Stimulated activated CD4-positive, alpha-beta T cell treated with anti-CD3 and anti-CD28 coated beads, TNF-alpha, amount 100 ng/mL, for 1 hour (primary cell): ENCODE measurements around the gene GALNT15.

Experiments used
- DNase-seq, 3 donors: peaks; one replicate each; pipeline ENCODE4 v3.0.0-alpha.2; 2020; ENCODE audit warnings: low read depth in 3 of 3, low spot score in 1 of 3

Gene GALNT15

GRCh38 chr3:16174389-16174788 is at the start of gene GALNT15:
Gene GALNT15 (plus strand): TSS chr3:16174680. CDS start chr3:16175152, 472 bp downstream.
- DNase-seq, result no peak

DNA sequence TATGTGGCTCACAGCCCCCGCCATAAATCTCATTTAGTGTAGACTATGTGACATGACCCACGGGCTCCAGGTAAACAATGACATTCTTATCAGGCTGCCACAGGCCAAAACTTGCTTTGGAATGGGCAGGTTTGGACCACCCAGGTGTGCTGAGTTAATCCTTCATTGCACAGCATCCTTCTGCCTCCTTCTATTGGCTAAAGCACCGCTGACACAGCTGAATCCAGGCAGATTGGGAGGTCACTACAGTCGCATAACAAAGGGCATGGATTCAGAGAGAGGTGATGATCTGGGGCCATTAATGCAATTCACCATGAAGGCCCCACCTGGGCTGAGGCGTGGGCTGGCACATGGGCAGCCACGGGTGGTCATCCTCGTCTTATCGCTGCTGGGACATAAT is 47.8 kb upstream of the GALNT15 start:
- no peak for DNase-seq

DNA sequence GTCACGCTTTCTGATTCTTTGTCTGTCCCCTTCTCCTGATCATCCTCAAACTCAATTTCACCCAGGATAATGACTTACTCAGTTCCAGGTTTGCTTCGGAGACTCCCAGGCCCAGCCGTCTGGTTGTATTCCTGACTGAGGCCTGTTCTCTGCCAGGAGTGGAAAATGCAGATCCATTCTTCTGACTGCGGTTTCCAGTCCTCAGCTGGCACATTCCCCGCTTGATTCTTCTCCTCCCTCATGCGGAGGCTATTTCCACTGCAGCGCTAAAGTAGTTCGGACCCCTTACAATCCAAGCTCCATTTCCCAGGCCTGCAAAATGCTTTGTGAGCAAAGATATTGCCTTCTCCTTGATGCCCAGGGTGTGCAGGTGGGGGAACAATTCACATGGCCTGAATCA is 47.2 kb upstream of the GALNT15 start:
- DNase-seq, result no peak

DNA sequence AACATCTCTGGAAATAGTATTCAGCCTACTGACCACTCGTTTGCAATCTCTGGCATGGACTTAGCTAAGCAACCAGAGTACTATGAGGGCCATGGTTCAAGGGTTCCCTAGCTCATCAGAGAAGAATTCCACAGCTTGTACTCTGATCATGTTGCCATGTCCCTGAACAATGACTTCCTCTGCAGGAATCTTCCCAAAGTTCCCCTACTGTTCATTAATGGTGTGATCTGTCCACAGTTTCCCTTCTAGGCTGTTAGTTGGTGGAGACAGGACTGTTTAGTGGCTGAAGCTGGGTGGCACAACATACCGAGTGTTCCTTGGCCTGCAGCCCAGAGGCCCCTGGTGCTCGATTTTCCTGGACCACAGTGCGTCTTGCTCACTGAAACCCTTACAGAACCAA is 44.4 kb upstream of the GALNT15 start:
- no peak for DNase-seq

- DNase-seq, result no peak
These were observed 42.3 kb upstream of the GALNT15 start for GRCh38 chr3:16132190-16132589.

DNA sequence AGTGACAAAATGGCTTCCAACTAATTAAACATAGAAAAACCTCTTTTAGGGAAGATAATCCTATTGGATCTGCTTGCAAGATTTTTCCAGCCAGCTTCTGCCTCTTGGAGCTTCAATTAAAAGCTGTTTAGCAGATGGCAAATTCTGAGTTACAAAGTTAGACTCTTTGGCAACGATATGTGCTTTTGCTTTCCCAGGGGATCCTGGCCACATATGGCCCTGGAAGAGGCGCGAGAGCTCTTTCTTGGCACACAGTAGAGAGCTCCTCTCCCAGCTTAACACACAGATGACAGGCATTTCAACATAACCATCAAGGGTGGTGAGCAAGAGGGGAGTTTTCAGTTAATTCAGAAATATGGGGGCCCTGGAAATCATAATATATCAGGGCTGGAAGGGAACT is 41.6 kb upstream of the GALNT15 start:
- DNase-seq, result no peak

DNA sequence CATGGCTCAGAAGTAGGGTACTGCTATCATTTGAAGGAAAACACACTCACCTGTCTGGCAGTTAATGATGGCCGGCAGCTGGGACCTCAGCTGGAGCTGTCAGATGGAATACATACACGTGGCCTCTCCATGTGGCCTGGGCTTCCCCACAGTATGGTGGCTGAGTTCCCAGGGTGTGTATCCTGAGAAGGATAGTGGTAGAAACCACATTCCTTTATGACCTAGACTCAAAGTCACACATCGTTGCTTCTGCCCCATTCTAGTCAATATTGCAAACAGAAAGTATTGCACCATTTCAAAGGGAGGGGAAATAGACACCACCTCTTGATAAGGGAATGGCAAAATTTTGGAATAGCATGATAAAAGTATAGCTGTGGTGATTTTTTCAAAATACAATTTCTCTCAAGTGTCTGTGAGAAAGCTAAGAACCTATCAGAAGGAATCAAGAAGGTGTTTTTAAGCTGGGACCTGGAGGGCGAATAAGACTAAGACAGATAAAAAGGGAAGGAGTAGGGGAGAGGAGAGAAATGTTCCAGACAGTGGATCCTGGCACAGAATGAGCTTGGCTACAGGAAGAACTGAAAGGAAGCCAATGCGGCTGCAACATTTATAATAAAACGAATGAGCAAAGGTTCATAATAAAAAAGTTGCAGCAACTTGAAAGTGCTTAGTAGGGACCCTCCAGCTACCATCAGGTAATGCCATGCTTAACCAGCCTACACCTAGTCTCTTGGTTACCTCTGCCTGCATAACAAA is 40.1 kb upstream of the GALNT15 start:
- DNase-seq, result no peak

- no peak for DNase-seq
These were observed 38.4 kb upstream of the GALNT15 start for GRCh38 chr3:16136055-16136454.

GRCh38 chr3:16137044-16137443 is 37.4 kb upstream of the GALNT15 start:
- DNase-seq, result no peak

DNA sequence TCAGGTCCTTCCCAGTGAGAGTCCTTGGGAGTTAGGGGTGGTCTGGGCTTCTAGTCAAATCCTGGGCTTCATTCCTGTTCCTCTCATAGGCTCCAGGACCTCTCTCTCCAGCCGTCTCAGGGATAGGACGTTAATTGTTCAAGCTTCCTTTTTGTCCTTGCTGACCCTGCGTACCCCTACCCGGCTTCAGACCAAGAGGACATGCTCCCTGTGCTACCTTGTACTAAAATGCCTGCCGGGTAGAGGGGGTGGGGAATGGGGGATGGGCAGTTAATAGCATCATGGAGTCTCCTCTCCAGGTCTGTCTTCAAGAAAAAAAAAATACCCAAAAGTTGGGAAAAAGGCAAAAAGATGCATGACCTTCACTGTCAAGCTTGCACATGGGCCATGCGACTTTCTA is 36.5 kb upstream of the GALNT15 start:
- DNase-seq, result no peak

DNA sequence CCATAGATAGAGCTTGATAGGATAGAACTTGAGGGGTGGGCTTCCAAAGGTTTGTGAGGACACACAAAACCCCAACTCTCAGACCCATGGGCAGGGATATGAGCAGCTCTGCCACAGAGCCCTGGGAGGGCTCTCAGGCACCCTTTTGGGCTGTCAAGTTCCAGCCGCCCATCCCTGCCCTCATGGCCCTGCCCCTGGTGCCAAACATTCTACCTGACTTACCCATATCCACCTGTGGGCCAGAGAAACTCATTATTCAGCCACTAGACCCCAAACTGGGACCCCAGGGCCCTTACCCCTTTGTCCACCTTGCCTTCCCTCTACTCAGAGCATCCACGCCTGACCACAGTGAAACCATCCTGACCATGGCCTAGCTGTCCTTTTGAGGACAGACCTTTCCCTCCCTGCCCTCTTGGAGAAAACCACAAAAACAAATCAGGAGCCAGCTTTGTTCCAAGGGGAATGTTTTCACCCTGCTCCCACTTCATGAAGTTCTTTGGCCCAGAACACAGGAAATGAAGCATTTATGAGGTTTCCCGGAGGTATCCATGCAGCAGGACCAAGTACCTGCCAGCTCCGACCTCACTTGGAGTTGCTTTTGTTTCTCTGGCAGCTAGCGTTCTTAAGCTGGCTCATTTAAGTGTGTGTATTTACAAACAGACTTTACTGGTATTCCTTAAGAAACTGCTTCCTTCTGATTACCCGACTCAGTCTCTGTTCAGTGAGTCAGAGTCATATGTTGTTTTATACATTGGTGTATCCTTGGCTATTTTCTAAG is 34.2 kb upstream of the GALNT15 start:
- DNase-seq, result no peak

DNA sequence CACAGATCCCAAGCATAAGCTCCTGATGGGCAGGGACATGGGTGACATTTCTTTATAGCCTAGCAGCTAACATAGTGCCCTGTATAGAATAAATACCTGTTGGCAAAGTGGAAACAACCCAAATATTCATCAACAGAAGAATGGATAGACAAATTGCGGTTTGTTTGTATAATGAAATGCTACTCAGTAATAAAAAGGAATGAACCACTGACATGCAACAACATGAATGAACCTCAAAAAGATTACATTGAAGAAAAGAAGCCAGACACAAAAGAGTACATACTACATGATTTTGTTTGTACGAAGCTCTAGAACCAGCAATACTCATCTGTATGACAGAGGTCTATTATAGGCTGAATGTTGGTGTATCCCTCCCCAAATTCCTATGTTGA is 33.6 kb upstream of the GALNT15 start:
- DNase-seq, result no peak

DNA sequence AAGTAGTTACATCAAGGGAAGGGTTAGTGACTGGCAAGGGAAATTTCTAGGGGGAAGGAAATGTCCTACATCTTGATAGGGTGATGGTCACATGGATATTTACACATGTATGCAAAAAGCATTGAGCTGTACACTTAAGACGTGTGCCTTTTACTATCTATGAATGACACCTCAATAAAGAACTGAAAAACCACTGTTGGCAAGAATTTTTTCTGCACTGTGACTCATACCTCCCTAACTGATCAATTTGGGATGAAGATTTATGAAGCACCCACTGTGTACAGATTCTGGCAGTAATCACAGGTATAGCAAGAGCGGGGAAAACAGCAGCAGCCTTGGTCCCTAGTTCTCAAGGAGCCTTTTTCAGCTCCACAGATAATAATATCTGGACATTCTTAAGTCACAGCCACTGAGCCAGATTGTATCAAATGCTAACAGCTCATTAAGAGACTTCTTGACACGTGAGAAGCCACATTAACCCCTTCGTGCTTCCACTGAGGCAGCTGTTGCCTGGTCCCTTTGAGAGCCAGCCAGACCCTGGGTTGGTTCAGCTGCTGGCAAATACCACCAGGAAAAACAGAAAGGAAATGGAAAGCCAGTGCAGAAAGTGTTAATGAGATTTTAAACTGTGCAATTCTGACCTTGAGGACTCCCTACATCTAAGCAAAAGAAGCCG is 32.0 kb upstream of the GALNT15 start:
- DNase-seq, result no peak

DNA sequence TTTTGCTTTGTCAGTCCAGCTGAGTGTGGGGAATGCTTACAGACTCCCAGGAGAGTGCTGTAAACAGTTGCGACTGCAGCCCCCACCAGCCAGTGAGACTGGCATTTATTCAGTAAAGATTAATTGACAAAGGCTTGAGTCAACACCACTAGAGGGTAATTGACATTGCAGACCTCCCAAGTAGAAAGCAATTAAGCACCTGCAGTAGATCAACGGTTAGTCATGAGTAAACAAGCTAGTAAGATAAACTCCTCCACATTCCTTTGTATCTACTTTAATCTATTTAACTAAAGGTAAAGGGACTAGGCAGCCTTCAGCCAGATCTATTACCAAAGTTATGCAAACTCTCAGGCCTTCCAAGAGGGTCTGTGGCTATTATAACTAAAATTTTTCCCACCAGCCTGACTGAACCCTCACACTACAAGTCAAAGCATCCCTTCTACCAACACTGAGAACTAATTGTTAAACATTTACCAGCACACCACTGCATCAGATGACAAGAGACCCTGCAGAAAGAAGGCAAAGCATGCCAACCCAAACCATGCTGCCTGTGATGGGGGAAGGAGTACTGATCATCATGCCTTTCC is 30.5 kb upstream of the GALNT15 start:
- DNase-seq, result no peak

- no peak for DNase-seq
These were observed 29.3 kb upstream of the GALNT15 start for GRCh38 chr3:16145176-16145575.

GRCh38 chr3:16146015-16146730 is 28.3 kb upstream of the GALNT15 start:
- no peak for DNase-seq

DNA sequence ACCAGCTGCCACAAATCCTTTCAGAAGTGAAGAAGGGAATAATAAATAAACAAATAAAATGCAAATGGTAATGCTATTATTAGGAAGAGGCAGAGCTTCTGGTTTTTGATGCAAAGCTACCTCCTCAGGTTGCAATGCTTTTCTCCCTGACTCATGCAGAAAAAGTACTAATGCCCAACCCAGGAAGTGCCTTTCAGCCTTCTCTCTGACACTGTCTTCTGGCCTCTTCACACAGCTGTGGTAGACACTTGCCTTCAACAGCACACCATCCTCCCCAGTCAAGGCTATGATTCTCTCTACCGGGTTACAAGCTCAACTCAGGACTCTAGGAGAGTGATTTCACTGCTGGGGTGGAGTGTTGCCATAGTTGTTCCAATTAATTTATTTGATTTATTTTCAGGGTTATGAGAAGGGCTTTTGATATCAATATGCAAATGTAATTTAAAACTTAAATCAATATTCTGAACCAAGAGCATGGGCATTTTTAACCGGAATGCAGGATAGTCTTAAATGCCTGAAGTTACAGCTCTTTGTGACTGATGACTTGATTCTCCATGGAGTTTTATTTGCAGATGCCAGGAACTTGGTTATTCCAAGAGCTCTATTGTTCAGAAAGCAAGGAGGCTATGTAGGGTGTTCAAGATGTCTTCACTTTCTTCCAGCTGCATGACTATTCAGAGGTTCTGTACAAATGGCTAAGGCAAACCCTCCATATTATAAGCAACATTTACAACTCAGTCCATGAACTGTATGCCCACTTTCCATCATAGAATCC is 27.1 kb upstream of the GALNT15 start:
- DNase-seq, result no peak

GRCh38 chr3:16148213-16148612 is 26.3 kb upstream of the GALNT15 start:
- DNase-seq, result no peak

GRCh38 chr3:16148783-16149182 is 25.7 kb upstream of the GALNT15 start:
- DNase-seq, result no peak

- no peak for DNase-seq
These were observed 24.2 kb upstream of the GALNT15 start for GRCh38 chr3:16150285-16150684.
